Islet precursor cell (in vitro differentiated cells): ENCODE data around the gene ITGA5.

Experiments
- DNase-seq: peaks from one replicate; pipeline ENCODE4 v3.0.0-alpha.2; 2018

ITGA5 gene

GRCh38 chr12:54430471-54431069 lies 11.5 kb upstream of the ITGA5 start:
- DNase-seq: peak; percentile 18

GRCh38 chr12:54429014-54429471 lies 10.0 kb upstream of the ITGA5 start:
- no peak for DNase-seq

- no peak for DNase-seq
Measured at GRCh38 chr12:54428050-54429013, 9.3 kb upstream of the ITGA5 start.

- peak; percentile 55 for DNase-seq
Measured at GRCh38 chr12:54427106-54427505, 8.0 kb upstream of the ITGA5 start.

- peak; percentile 7 for DNase-seq
Measured at GRCh38 chr12:54426690-54427089, 7.6 kb upstream of the ITGA5 start.

GRCh38 chr12:54425702-54426101 lies 6.6 kb upstream of the ITGA5 start:
- no peak for DNase-seq

GRCh38 chr12:54424224-54424623 lies 5.2 kb upstream of the ITGA5 start:
- DNase-seq: no peak

- no peak for DNase-seq
Measured at GRCh38 chr12:54423816-54424150, 4.7 kb upstream of the ITGA5 start.

- DNase-seq: no peak
Measured at GRCh38 chr12:54421879-54422250, 2.8 kb upstream of the ITGA5 start.

GRCh38 chr12:54421175-54421878 lies 2.3 kb upstream of the ITGA5 start:
- DNase-seq: no peak

GRCh38 chr12:54420766-54421144 lies 1.7 kb upstream of the ITGA5 start:
- DNase-seq: peak; percentile 74

GRCh38 chr12:54418441-54419087 lies 502 bp downstream of the ITGA5 start:
- no peak for DNase-seq

- peak; percentile 78 for DNase-seq
Measured at GRCh38 chr12:54417712-54418440, 1.2 kb downstream of the ITGA5 start.

- no peak for DNase-seq
Measured at GRCh38 chr12:54416687-54417603, 2.1 kb downstream of the ITGA5 start.

GRCh38 chr12:54415221-54415929 lies 3.7 kb downstream of the ITGA5 start:
- DNase-seq: no peak

- peak; percentile 48 for DNase-seq
Measured at GRCh38 chr12:54413284-54414190, 5.5 kb downstream of the ITGA5 start.

- DNase-seq: peak; percentile 40
Measured at GRCh38 chr12:54412786-54413185, 6.3 kb downstream of the ITGA5 start.

GRCh38 chr12:54412348-54412747 lies 6.7 kb downstream of the ITGA5 start:
- peak; percentile 45 for DNase-seq
